ENCODE data around the gene DST.

The DST gene

GRCh38 chr6:56640374-56640773 lies 2.3 kb downstream of the DST start:
- H3K27ac ChIP-seq: no peak overlapping the region
- CTCF ChIA-PET: interaction anchor here (0.6 kb wide), 1 partner anchor 227 kb away, joined by 4 read pairs; no protein-coding TSS in a partner anchor
- no peak for DNase-seq (ENCODE audit: low spot score)
- no peak for TF ChIP-seq CTCF (conservative IDR thresholded peaks at IDR 0.05; ENCODE audit: low read depth)
- POLR2A ChIA-PET (ENCODE audit: low non-redundant PET): no interaction called here

- H3K27ac ChIP-seq: no peak overlapping the region
- ChIA-PET CTCF (interaction anchor here (1.2 to 1.4 kb wide), 2 partner anchors 60 to 219 kb away, joined by 3 to 6 read pairs; no protein-coding TSS in a partner anchor), POLR2A (ENCODE audit: low non-redundant PET) (no interaction called here)
- DNase-seq (ENCODE audit: low spot score): no peak
- TF ChIP-seq CTCF (conservative IDR thresholded peaks at IDR 0.05; ENCODE audit: low read depth): no peak
Observed at GRCh38 chr6:56638760-56639159, 3.9 kb downstream of the DST start.

- POLR2A ChIA-PET (ENCODE audit: low non-redundant PET): no interaction called here
- peak; percentile 30 for DNase-seq (ENCODE audit: low spot score)
- H3K27ac ChIP-seq: no peak overlapping the region
- CTCF ChIA-PET: interaction anchor here (0.6 to 1.2 kb wide), 10 partner anchors 11 to 358 kb away, joined by 3 read pairs; no protein-coding TSS in a partner anchor
- peak; percentile 64 for TF ChIP-seq CTCF (conservative IDR thresholded peaks at IDR 0.05; ENCODE audit: low read depth)
Observed at GRCh38 chr6:56637640-56638039, 5.0 kb downstream of the DST start.

- ChIA-PET POLR2A (ENCODE audit: low non-redundant PET) (no interaction called here), CTCF (no interaction called here)
- H3K27ac ChIP-seq: no peak overlapping the region
- no peak for DNase-seq (ENCODE audit: low spot score)
- no peak for TF ChIP-seq CTCF (conservative IDR thresholded peaks at IDR 0.05; ENCODE audit: low read depth)
Observed at GRCh38 chr6:56628105-56628504, 14.6 kb downstream of the DST start.

- POLR2A ChIA-PET (ENCODE audit: low non-redundant PET): no interaction called here
- no peak for DNase-seq (ENCODE audit: low spot score)
- H3K27ac ChIP-seq: no peak overlapping the region
- no peak for TF ChIP-seq CTCF (conservative IDR thresholded peaks at IDR 0.05; ENCODE audit: low read depth)
- CTCF ChIA-PET: interaction anchor here (0.6 kb wide), 1 partner anchor 143 kb away, joined by 3 read pairs; no protein-coding TSS in a partner anchor
Observed at GRCh38 chr6:56625356-56625755, 17.3 kb downstream of the DST start.

GRCh38 chr6:56624728-56625069 lies 18.0 kb downstream of the DST start:
- ChIA-PET CTCF (interaction anchor here (0.7 kb wide), 1 partner anchor 11 kb away, joined by 3 read pairs; no protein-coding TSS in a partner anchor), POLR2A (ENCODE audit: low non-redundant PET) (no interaction called here)
- DNase-seq (ENCODE audit: low spot score): no peak
- TF ChIP-seq CTCF (conservative IDR thresholded peaks at IDR 0.05; ENCODE audit: low read depth): no peak
- no peak overlapping the region for H3K27ac ChIP-seq
